ENCODE results near the gene MTMR3. TPM values are rescaled to one million over a fixed set of nuclear protein-coding genes. Genes with fewer than 3 reads are reported as not detected.

The MTMR3 gene
- total RNA-seq, 4 donors from 2014 or later = 33.5 to 46.5 (median 40.8) TPM

DNA sequence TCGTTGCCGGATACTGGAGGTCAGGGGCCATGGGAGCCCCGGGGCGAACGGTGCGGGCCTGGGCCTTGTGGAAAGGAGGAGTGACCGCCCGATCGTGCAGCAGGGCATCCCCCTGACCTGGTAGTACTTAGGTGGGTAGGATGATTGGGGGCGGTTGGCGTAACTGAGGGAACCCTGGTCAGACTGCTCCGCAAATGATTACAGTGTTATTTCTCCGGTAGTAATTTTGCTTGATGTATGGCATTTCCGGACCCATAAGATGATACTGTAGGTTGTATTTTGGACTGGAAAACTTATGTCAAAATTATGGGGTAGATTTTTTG, 762 bp downstream of the MTMR3 start:
- Histone ChIP-seq H3K36me3 (no peaks in the 10 kb centered on the region), H3K4me3 (peak overlapping the region; percentile 98 to 100 (median 99)), H3K9me3 (no peaks in the 10 kb centered on the region), H3K27me3 (no peaks in the 10 kb centered on the region), H3K27ac (replicated peaks in 1 of 4) (peak overlapping the region; percentile 95 to 99 (median 98)), H3K4me1 (peaks cover 42 to 51% (median 47%) of the 10 kb centered on the region in 4 donors)
- intact Hi-C loops (cut with DNase I) = loop anchor here (5.0 kb wide), 3 partner anchors 46 to 119 kb away; partner anchors contain the start of gene ASCC2
- DNase-seq (ENCODE audit: extremely low spot score) = no peak
- 7% methylated on average over 5 of the region's 14 CpGs for WGBS
- TF ChIP-seq POLR2AphosphoS5 (IDR thresholded peaks at IDR 0.05) (no peak), CTCF (IDR thresholded peaks at IDR 0.05) (no peak), POLR2A (IDR thresholded peaks at IDR 0.05; ENCODE audit: low read depth) (no peak), EP300 (IDR thresholded peaks at IDR 0.05) (no peak)

DNA sequence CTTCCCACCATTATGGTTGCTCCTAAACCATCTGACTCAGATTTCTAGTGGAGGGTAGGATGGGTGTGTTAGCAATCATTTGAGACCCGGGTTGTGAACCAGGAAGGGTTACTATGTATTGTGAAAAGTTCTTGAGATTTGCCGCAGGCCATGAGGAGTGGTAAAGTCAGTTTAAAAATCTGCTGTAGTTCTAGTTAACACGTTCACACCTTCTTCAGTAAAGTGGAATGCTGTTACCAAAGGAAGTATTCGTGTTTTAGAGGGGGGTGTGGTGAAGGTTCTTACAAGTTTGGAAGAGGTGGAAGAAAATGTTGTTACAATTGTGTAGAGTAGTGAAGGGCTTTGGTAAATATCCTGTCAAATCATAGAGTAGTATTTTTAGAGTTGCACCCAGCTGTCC, 2.6 kb downstream of the MTMR3 start:
- Histone ChIP-seq H3K4me1 (peaks cover 47 to 59% (median 51%) of the 10 kb centered on the region in 4 donors), H3K36me3 (no peaks in the 10 kb centered on the region), H3K9me3 (no peaks in the 10 kb centered on the region), H3K27ac (replicated peaks in 1 of 4) (peak overlapping the region in 1 of 4 donors; percentile 22), H3K27me3 (no peaks in the 10 kb centered on the region), H3K4me3 (no peak overlapping the region)
- DNase-seq (ENCODE audit: extremely low spot score) = no peak
- TF ChIP-seq EP300 (IDR thresholded peaks at IDR 0.05) = no peak
- no peak for TF ChIP-seq POLR2AphosphoS5 (IDR thresholded peaks at IDR 0.05)
- TF ChIP-seq CTCF (IDR thresholded peaks at IDR 0.05) = no peak
- TF ChIP-seq POLR2A (IDR thresholded peaks at IDR 0.05; ENCODE audit: low read depth) = no peak
- 60% methylated on average over 4 of the region's 4 CpGs for WGBS
- intact Hi-C loops (cut with DNase I) = no loop called here

DNA sequence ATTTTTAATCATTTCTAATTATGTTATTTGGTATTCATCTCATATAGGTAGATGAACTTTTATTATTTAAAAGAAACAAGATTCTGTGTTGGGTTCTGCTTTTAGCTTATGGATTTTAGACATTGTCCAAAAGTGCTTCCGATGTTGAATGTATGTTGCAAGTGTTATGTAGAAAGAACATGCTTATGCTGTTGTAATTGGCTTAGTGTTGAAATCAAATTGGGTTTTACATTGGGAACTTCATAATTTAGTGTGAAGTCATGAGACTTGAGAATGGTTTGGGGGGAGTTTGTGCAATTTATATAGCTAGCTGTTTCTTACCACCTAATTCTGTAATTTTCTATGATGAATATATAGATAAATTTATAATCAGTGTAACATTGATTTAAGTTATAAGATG, 3.6 kb downstream of the MTMR3 start:
- Histone ChIP-seq H3K27ac (replicated peaks in 1 of 4) (no peak overlapping the region), H3K4me3 (no peak overlapping the region), H3K4me1 (peaks cover 49 to 62% (median 53%) of the 10 kb centered on the region in 4 donors), H3K36me3 (no peaks in the 10 kb centered on the region), H3K9me3 (no peaks in the 10 kb centered on the region), H3K27me3 (no peaks in the 10 kb centered on the region)
- WGBS = 77% methylated on average over 1 of the region's 1 CpG
- TF ChIP-seq POLR2A (IDR thresholded peaks at IDR 0.05; ENCODE audit: low read depth) = no peak
- TF ChIP-seq CTCF (IDR thresholded peaks at IDR 0.05) = no peak
- TF ChIP-seq POLR2AphosphoS5 (IDR thresholded peaks at IDR 0.05) = no peak
- no peak for TF ChIP-seq EP300 (IDR thresholded peaks at IDR 0.05)
- no peak for DNase-seq (ENCODE audit: extremely low spot score)
- intact Hi-C loops (cut with DNase I) = no loop called here

DNA sequence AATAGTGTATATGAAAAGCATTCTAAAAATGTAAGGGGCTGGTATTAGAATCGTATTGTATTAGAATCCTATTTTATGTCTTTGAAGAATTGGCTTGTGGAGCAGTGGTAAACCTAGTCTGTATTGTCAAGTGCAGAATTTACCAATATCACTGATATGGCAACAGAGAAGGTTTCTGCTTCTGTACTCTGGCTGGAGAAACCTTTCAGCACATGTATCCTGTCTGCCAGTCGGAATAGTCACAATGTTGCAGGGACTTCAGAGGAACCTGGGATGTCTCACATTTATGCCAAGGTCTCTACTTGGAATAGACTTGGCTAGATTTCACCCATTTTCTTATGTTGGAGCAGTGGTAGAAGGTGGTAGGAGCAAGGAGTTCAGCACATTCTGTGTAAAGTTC, 4.4 kb downstream of the MTMR3 start:
- peaks cover 51 to 62% (median 55%) of the 10 kb centered on the region in 4 donors for H3K4me1 ChIP-seq
- no peak overlapping the region for H3K4me3 ChIP-seq
- H3K36me3 ChIP-seq = no peaks in the 10 kb centered on the region
- WGBS = 55% methylated on average over 2 of the region's 2 CpGs
- intact Hi-C loops (cut with DNase I) = no loop called here
- DNase-seq (ENCODE audit: extremely low spot score) = no peak
- H3K27ac ChIP-seq (replicated peaks in 1 of 4) = no peak overlapping the region
- no peaks in the 10 kb centered on the region for H3K9me3 ChIP-seq
- H3K27me3 ChIP-seq = no peaks in the 10 kb centered on the region
- TF ChIP-seq EP300 (IDR thresholded peaks at IDR 0.05) (no peak), POLR2A (IDR thresholded peaks at IDR 0.05; ENCODE audit: low read depth) (no peak), CTCF (IDR thresholded peaks at IDR 0.05) (no peak), POLR2AphosphoS5 (IDR thresholded peaks at IDR 0.05) (no peak)

DNA sequence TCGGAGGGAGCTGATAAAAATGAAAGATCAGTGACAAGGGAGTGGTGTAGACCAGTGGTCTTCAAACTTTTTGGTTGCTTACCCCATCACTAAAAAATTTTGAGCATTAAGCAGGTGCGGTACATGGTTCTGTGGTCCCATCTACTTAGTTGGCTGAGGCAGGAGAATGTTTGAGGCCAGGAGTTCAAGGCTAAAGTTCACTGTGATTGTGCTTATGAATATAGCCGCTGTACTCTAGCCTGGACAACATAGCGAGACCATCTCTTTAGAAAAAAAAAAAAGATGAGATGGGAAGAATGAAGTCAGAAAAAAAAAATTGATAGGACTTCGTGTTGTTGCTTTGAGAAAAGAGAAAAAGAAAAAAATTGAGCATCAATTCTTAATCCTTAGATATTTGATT, 7.8 kb downstream of the MTMR3 start:
- DNase-seq (ENCODE audit: extremely low spot score) = no peak
- no peaks in the 10 kb centered on the region for H3K36me3 ChIP-seq
- TF ChIP-seq POLR2AphosphoS5 (IDR thresholded peaks at IDR 0.05) = no peak
- TF ChIP-seq EP300 (IDR thresholded peaks at IDR 0.05) = no peak
- no peak for TF ChIP-seq CTCF (IDR thresholded peaks at IDR 0.05)
- TF ChIP-seq POLR2A (IDR thresholded peaks at IDR 0.05; ENCODE audit: low read depth) = no peak
- H3K4me3 ChIP-seq = no peak overlapping the region
- 96% methylated on average over 5 of the region's 5 CpGs for WGBS
- no peaks in the 10 kb centered on the region for H3K27me3 ChIP-seq
- H3K4me1 ChIP-seq = peaks cover 34 to 56% (median 52%) of the 10 kb centered on the region in 4 donors
- no peaks in the 10 kb centered on the region for H3K9me3 ChIP-seq
- intact Hi-C loops (cut with DNase I) = no loop called here
- H3K27ac ChIP-seq (replicated peaks in 1 of 4) = no peak overlapping the region

Data from esophagus muscularis mucosa (tissue), 4 donors.